Hepatocyte (in vitro differentiated cells): Measurements from ENCODE around the gene SKA3.
"Not testable (repeated sequence)": the region's sequence is repeated elsewhere in the genome, so short reads cannot be mapped to it uniquely, and the experiment has no call there.

Experiments used
- CTCF ChIP-seq: fragments of 200-600 bp; sonication (generic); IDR thresholded peaks from 2 replicates; pipeline ENCODE4 v1.5.1; 2016; ENCODE audit warnings: antibody characterized with exemption, mild to moderate bottlenecking; ENCODE audit not compliant: poor library complexity
- EZH2 ChIP-seq: fragments of 200-600 bp; sonication (generic); IDR thresholded peaks from 2 replicates; pipeline ENCODE4 v1.6.1; 2016; ENCODE audit warnings: antibody characterized with exemption, mild to moderate bottlenecking, borderline replicate concordance

GRCh38 chr13:21165606-21166005 is 10.7 kb downstream of the SKA3 start:
- TF ChIP-seq CTCF, EZH2: not testable (repeated sequence)
